Transverse colon (tissue), 3 donors: ENCODE measurements around the gene VPS41.
A peak's percentile ranks its signal among the peaks of the same experiment; 100 is the strongest.

Experiments used
- CTCF ChIP-seq, 5 experiments: fragments of 200-600 bp in 3 of 5; fragments of 450-650 bp in 2 of 5; sonication (generic) in 3 of 5; IDR thresholded peaks; 1 replicate in 2 of 5; 2 replicates in 3 of 5; pipeline ENCODE4 v1.5.1; 2016 to 2017; ENCODE audit warnings: antibody characterized with exemption in 5 of 5, inconsistent platforms in 3 of 5, mild to moderate bottlenecking in 2 of 5, moderate library complexity in 1 of 5
- POLR2A ChIP-seq: fragments of 450-650 bp; IDR thresholded peaks from one replicate; pipeline ENCODE4 v1.6.1; 2016; ENCODE audit warnings: antibody characterized with exemption, mild to moderate bottlenecking, moderate library complexity

- TF ChIP-seq POLR2A = no peak
- peak in 3 of 5 experiments; percentile 5 to 35 (median 18) for TF ChIP-seq CTCF (IDR thresholded peaks at IDR 0.05)
Observed at GRCh38 chr7:38748056-38748610, 160.9 kb downstream of the VPS41 start.
